GM12865 (cell line): ENCODE data around the gene PRRT4.

Experiments
- DNase-seq: peaks from one replicate; pipeline ENCODE4 v3.0.0; 2010; ENCODE audit warnings: low read depth
- H3K4me3 ChIP-seq: 2 replicates; pipeline ENCODE4 v1.5.1; 2011; ENCODE audit warnings: mild to moderate bottlenecking, low read depth, low read length, control low read depth
- CTCF ChIP-seq: IDR thresholded peaks from 2 replicates; pipeline ENCODE4 v1.5.1; 2011; ENCODE audit warnings: low read length, control low read depth, low read depth, inconsistent platforms; ENCODE audit not compliant: insufficient read depth; ENCODE audit errors: missing control alignments

PRRT4 gene

GRCh38 chr7:128389085-128389617 lies 27.7 kb upstream of the PRRT4 start:
- TF ChIP-seq CTCF = no peak
- DNase-seq = no peak
- no peak overlapping the region for H3K4me3 ChIP-seq

- DNase-seq = no peak
- H3K4me3 ChIP-seq = no peak overlapping the region
- TF ChIP-seq CTCF = no peak
Observed at GRCh38 chr7:128388145-128388485, 26.6 kb upstream of the PRRT4 start.

- peak; percentile 91 for TF ChIP-seq CTCF
- DNase-seq = peak; percentile 67
- no peak overlapping the region for H3K4me3 ChIP-seq
Observed at GRCh38 chr7:128387216-128388144, 26.0 kb upstream of the PRRT4 start.

- TF ChIP-seq CTCF = no peak
- no peak for DNase-seq
- no peak overlapping the region for H3K4me3 ChIP-seq
Observed at GRCh38 chr7:128385988-128386925, 24.8 kb upstream of the PRRT4 start.

GRCh38 chr7:128384726-128385125 lies 23.2 kb upstream of the PRRT4 start:
- no peak overlapping the region for H3K4me3 ChIP-seq
- no peak for TF ChIP-seq CTCF
- DNase-seq = no peak

GRCh38 chr7:128383776-128384175 lies 22.3 kb upstream of the PRRT4 start:
- no peak overlapping the region for H3K4me3 ChIP-seq
- DNase-seq = no peak
- no peak for TF ChIP-seq CTCF
